ENCODE data around the gene MAPKAP1. TPM values are rescaled to one million over a fixed set of nuclear protein-coding genes. Genes with fewer than 3 reads are reported as not detected.

Gene MAPKAP1
- total RNA-seq, 4 donors from 2014 or later: 59.0 to 98.2 (median 70.9) TPM

GRCh38 chr9:125644819-125645507 is 62.0 kb downstream of the MAPKAP1 start:
- peak overlapping the region in 1 of 4 donors; percentile 69 for H3K27ac ChIP-seq
- H3K4me1 ChIP-seq: peaks cover 0 to 20% (median 12%) of the 10 kb centered on the region in 4 donors
- H3K4me3 ChIP-seq: no peak overlapping the region
- no peaks in the 10 kb centered on the region for H3K9me3 ChIP-seq
- no peak for DNase-seq
- H3K27me3 ChIP-seq: no peaks in the 10 kb centered on the region
- no peaks in the 10 kb centered on the region for H3K36me3 ChIP-seq
- TF ChIP-seq POLR2A (IDR thresholded peaks at IDR 0.05): no peak

DNA sequence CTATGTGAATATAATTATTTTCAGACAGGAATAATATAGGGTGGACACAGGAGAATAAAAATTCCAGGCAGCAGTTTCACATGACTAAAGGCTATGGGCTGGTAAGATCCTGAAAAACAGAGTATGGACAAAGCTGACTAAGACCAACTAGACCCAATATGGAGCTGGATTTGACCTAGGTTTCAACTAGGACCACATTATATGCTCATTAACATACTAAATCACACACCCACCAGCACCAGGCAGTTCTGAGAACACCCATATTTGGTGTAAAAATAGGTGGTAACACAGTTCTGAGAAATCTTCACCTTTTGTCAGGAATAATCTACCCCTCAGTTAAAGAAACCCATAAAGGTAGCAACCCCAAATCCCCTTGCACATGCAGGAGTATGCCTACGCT is 64.7 kb downstream of the MAPKAP1 start:
- Histone ChIP-seq H3K9me3 (no peaks in the 10 kb centered on the region), H3K4me3 (no peak overlapping the region), H3K27ac (no peak overlapping the region), H3K36me3 (no peaks in the 10 kb centered on the region), H3K4me1 (peaks cover 0 to 16% (median 10%) of the 10 kb centered on the region in 4 donors), H3K27me3 (no peaks in the 10 kb centered on the region)
- TF ChIP-seq POLR2A (IDR thresholded peaks at IDR 0.05) (no peak), CTCF (IDR thresholded peaks at IDR 0.05) (no peak)
- DNase-seq: no peak

DNA sequence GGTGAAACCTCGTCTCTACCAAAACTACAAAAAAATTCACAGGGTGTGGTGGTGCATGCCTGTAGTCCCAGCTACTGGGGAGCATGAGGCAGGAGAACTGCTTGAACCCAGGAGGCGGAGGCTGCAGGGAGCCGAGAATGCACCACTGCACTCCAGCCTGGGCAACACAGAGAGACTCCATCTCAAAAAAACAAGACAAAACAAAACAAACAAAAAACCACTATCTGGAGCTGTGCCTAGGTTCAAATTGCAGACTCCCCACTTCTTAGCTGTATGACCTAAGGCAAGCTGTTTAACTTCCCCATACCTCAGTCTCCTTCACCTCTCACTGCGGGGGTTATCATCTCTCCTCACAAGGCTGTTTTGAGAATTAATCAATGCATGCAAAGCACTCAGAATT is 68.0 kb downstream of the MAPKAP1 start:
- TF ChIP-seq POLR2A (IDR thresholded peaks at IDR 0.05): no peak
- no peak for TF ChIP-seq CTCF (IDR thresholded peaks at IDR 0.05)
- H3K27ac ChIP-seq: no peak overlapping the region
- H3K9me3 ChIP-seq: no peaks in the 10 kb centered on the region
- no peak overlapping the region for H3K4me3 ChIP-seq
- no peaks in the 10 kb centered on the region for H3K36me3 ChIP-seq
- peaks cover 0 to 11% (median 0%) of the 10 kb centered on the region in 4 donors for H3K4me1 ChIP-seq
- DNase-seq: no peak
- no peaks in the 10 kb centered on the region for H3K27me3 ChIP-seq

- DNase-seq: no peak
- TF ChIP-seq POLR2A (IDR thresholded peaks at IDR 0.05) (no peak), CTCF (IDR thresholded peaks at IDR 0.05) (no peak)
- Histone ChIP-seq H3K27ac (no peak overlapping the region), H3K36me3 (no peaks in the 10 kb centered on the region), H3K4me3 (no peak overlapping the region), H3K27me3 (no peaks in the 10 kb centered on the region), H3K4me1 (peaks cover 0 to 17% (median 2%) of the 10 kb centered on the region in 4 donors), H3K9me3 (no peaks in the 10 kb centered on the region)
Observed at GRCh38 chr9:125638239-125639045, 68.6 kb downstream of the MAPKAP1 start.

DNA sequence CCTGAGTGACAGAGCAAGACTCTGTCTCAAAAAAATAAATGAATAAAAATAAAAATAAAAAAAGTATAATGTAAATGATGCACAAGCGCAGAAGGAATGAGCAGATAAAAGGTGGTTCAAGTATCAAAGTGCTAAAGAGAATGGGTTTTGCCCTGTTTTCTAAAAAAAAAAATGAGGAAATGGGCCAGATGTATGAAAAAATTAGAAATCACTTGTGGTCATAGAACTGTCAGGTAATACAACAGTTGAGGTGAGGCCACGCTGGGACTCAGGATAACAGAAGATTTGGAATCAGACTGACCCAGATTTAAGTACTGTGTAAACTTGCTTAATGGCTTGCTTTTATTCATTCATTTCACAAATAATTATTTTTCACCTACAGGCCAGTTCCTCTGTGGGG is 69.8 kb downstream of the MAPKAP1 start:
- Histone ChIP-seq H3K27me3 (no peaks in the 10 kb centered on the region), H3K36me3 (no peaks in the 10 kb centered on the region), H3K4me1 (peaks cover 0 to 29% (median 10%) of the 10 kb centered on the region in 4 donors), H3K9me3 (no peaks in the 10 kb centered on the region), H3K27ac (no peak overlapping the region), H3K4me3 (no peak overlapping the region)
- no peak for DNase-seq
- TF ChIP-seq CTCF (IDR thresholded peaks at IDR 0.05) (no peak), POLR2A (IDR thresholded peaks at IDR 0.05) (no peak)

DNA sequence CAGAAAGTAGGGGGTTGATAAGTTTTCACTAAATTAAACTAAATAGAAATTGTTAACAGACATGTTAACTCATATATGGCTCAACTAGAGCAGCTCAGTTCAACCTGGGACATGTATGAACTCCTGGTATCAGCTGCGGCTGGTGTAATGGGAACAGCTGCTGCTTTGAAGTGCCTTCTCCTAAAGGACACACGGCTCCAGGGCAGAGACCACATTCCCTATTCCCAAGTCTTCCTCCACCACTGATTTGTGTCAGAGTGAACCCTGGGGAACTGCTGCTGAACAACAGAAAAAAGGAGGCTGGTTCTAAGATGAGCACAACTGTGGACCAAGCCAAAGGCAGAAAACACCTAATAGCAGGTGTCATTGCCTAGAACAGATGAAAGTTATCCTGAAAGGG is 71.1 kb downstream of the MAPKAP1 start:
- peaks cover 0 to 32% (median 13%) of the 10 kb centered on the region in 4 donors for H3K4me1 ChIP-seq
- H3K27ac ChIP-seq: no peak overlapping the region
- H3K27me3 ChIP-seq: no peaks in the 10 kb centered on the region
- DNase-seq: no peak
- no peak for TF ChIP-seq CTCF (IDR thresholded peaks at IDR 0.05)
- no peak for TF ChIP-seq POLR2A (IDR thresholded peaks at IDR 0.05)
- no peak overlapping the region for H3K4me3 ChIP-seq
- H3K9me3 ChIP-seq: no peaks in the 10 kb centered on the region
- H3K36me3 ChIP-seq: no peaks in the 10 kb centered on the region

All from Peyer's patch (tissue), 4 donors.